KMS-11 (cell line): ENCODE data around the gene TRIM44.

Experiments used
- H2AFZ ChIP-seq: fragments of 200-600 bp; sonication (generic); 2 replicates; pipeline ENCODE4 v1.6.1; 2016; ENCODE audit warnings: antibody characterized with exemption, mixed run types, low read depth
- H3K27ac ChIP-seq: fragments of 200-600 bp; sonication (generic); 2 replicates; pipeline ENCODE4 v1.6.1; 2016; ENCODE audit warnings: mild to moderate bottlenecking, mixed run types
- H3K27me3 ChIP-seq: fragments of 200-600 bp; sonication (generic); 2 replicates; pipeline ENCODE4 v1.6.1; 2017; ENCODE audit warnings: mild to moderate bottlenecking, low read depth, mixed run types, moderate library complexity; ENCODE audit not compliant: insufficient read depth
- H3K36me3 ChIP-seq: fragments of 200-600 bp; sonication (generic); 2 replicates; pipeline ENCODE4 v1.6.1; 2017; ENCODE audit warnings: mild to moderate bottlenecking, mixed run types; ENCODE audit not compliant: insufficient read depth
- H3K4me1 ChIP-seq: fragments of 200-600 bp; sonication (generic); 2 replicates; pipeline ENCODE4 v1.6.1; 2016; ENCODE audit warnings: mild to moderate bottlenecking, low read depth, mixed run types; ENCODE audit not compliant: poor library complexity, severe bottlenecking
- H3K4me2 ChIP-seq: fragments of 200-600 bp; sonication (generic); 2 replicates; pipeline ENCODE4 v1.7.0; 2016; ENCODE audit warnings: mild to moderate bottlenecking, mixed run types
- H3K4me3 ChIP-seq: fragments of 200-600 bp; sonication (generic); IDR thresholded peaks from 2 replicates; pipeline ENCODE4 v1.6.1; 2017; ENCODE audit warnings: low read depth, low read length, mixed read lengths; ENCODE audit not compliant: insufficient read depth
- H3K79me2 ChIP-seq: fragments of 200-600 bp; sonication (generic); 2 replicates; pipeline ENCODE4 v1.6.1; 2016; ENCODE audit warnings: low read depth, mixed run types; ENCODE audit not compliant: insufficient read depth
- H3K9ac ChIP-seq: fragments of 200-600 bp; sonication (generic); 2 replicates; pipeline ENCODE4 v1.6.1; 2016; ENCODE audit warnings: mild to moderate bottlenecking, mixed run types
- H4K20me1 ChIP-seq: fragments of 200-600 bp; sonication (generic); 2 replicates; pipeline ENCODE4 v1.6.1; 2016; ENCODE audit warnings: mild to moderate bottlenecking, mixed run types; ENCODE audit not compliant: insufficient read depth
- TF ChIP-seq, protein P1 (sequence below): fragments of 200-600 bp; sonication (generic); conservative IDR thresholded peaks from 2 replicates; pipeline ENCODE4 v1.6.1; 2017; ENCODE audit warnings: low read depth, mild to moderate bottlenecking, antibody characterized with exemption, low read length, moderate library complexity, mixed read lengths

Gene TRIM44

DNA sequence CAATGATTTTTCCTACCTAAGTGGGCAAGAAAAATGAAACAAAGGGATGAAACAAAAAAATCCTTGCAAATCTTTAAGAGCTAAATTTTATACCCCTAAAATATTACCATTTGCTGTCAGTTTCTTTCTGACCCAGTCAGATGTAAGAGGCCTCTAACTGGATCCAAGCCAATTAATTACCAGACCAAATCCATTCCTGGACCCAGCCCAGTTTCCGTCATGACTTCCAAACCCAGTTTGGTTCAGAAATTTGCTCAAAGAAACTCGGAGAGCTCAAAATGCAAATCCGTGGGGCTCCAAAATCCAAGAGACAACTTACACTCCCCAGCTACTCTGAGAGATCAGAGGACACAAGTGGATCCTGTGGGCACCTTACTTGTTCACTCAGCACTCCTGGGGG is 46.8 kb downstream of the TRIM44 start:
- Histone ChIP-seq H3K79me2 (no peaks in the 10 kb centered on the region), H3K4me3 (no peak overlapping the region), H3K4me1 (no peaks in the 10 kb centered on the region), H3K4me2 (no peak overlapping the region), H3K36me3 (no peaks in the 10 kb centered on the region), H3K27me3 (no peaks in the 10 kb centered on the region), H2AFZ (no peak overlapping the region), H3K27ac (no peak overlapping the region), H4K20me1 (no peaks in the 10 kb centered on the region), H3K9ac (no peak overlapping the region)
- TF ChIP-seq, protein P1, sequence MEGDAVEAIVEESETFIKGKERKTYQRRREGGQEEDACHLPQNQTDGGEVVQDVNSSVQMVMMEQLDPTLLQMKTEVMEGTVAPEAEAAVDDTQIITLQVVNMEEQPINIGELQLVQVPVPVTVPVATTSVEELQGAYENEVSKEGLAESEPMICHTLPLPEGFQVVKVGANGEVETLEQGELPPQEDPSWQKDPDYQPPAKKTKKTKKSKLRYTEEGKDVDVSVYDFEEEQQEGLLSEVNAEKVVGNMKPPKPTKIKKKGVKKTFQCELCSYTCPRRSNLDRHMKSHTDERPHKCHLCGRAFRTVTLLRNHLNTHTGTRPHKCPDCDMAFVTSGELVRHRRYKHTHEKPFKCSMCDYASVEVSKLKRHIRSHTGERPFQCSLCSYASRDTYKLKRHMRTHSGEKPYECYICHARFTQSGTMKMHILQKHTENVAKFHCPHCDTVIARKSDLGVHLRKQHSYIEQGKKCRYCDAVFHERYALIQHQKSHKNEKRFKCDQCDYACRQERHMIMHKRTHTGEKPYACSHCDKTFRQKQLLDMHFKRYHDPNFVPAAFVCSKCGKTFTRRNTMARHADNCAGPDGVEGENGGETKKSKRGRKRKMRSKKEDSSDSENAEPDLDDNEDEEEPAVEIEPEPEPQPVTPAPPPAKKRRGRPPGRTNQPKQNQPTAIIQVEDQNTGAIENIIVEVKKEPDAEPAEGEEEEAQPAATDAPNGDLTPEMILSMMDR = no peak

DNA sequence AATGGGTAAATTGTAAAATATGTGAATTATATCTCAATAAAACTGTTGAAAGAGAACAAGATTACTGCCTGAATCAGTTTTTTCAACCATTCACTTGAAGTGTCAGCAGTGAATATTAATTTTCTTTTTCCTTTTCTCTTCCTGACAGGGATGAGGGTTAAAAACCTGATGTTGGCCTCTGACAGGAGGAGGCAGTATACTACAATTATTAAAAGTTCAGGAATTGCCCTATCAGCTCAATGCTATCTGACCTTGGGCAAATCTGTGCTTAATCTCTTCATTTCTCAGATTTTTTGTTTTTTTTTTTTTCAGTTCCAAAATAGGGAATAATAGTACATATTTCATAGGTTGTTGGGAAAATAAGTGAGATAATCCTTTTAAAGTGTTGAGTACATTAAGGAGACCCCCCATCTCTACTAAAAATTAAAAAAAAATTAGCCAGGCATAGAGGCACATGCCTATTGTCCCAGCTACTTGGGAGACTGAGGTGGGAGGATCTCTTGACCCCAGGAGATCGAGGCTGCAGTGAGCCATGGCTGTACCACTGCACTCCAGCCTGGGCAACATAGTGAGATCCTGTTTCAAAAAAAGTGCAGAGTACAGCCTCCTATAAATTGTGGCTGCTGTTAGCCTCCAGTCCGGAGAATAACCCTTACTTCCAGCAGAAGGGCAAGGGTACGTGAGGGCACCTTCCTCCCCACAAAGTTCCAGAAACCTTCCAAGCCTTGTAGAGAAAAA is 48.8 kb downstream of the TRIM44 start:
- Histone ChIP-seq H3K4me1 (no peaks in the 10 kb centered on the region), H2AFZ (no peak overlapping the region), H3K36me3 (no peaks in the 10 kb centered on the region), H3K79me2 (no peaks in the 10 kb centered on the region), H3K4me2 (no peak overlapping the region), H3K9ac (no peak overlapping the region), H3K27me3 (no peaks in the 10 kb centered on the region), H4K20me1 (no peaks in the 10 kb centered on the region), H3K4me3 (no peak overlapping the region), H3K27ac (no peak overlapping the region)
- TF ChIP-seq, protein P1 = no peak

DNA sequence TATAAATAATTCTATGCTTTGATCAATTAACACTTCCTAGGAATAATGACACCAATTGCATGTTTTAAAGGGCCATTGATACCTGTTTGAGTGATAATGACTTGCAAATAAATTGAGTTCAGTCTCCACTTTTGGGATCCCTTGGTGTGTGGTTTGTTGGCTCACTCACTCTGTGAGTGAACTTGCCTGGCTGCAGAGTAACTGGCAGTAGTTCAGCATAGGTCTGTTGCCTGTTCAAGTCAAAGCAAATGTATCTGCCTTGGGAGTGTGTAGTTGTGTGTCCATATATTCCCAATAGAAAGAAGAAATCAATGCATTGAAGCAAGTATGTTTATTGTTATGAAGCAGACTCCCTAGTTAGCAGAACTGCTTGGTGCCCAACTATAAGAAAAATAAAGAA is 49.3 kb downstream of the TRIM44 start:
- no peaks in the 10 kb centered on the region for H3K27me3 ChIP-seq
- H3K27ac ChIP-seq = no peak overlapping the region
- no peaks in the 10 kb centered on the region for H3K79me2 ChIP-seq
- no peaks in the 10 kb centered on the region for H4K20me1 ChIP-seq
- no peak overlapping the region for H2AFZ ChIP-seq
- no peak overlapping the region for H3K9ac ChIP-seq
- no peak overlapping the region for H3K4me3 ChIP-seq
- TF ChIP-seq, protein P1 = no peak
- H3K36me3 ChIP-seq = no peaks in the 10 kb centered on the region
- H3K4me2 ChIP-seq = no peak overlapping the region
- H3K4me1 ChIP-seq = no peaks in the 10 kb centered on the region

DNA sequence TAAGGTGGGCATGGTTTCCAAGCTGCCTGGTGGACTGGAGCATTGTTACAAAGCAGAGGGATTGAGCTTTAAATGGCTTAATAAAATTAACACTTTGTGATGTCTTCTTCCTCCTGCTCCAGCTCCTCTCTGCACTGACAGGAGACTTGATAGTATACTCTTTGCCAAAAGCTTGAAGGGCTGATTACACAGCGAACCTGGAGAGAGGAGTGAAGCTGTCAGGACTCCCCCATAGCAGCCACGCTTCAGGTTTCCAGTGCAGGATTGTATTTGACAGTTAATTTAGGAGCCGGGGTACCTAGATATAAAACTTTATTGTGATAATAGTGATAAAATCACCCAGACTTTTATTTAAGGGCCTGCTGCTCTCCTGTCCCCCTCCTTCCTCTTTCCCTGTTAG is 50.0 kb downstream of the TRIM44 start:
- Histone ChIP-seq H3K4me2 (no peak overlapping the region), H3K36me3 (no peaks in the 10 kb centered on the region), H3K4me1 (no peaks in the 10 kb centered on the region), H3K9ac (no peak overlapping the region), H3K27me3 (no peaks in the 10 kb centered on the region), H3K79me2 (no peaks in the 10 kb centered on the region), H4K20me1 (no peaks in the 10 kb centered on the region), H2AFZ (no peak overlapping the region), H3K27ac (no peak overlapping the region), H3K4me3 (no peak overlapping the region)
- TF ChIP-seq, protein P1 = no peak
